Stimulated activated naive CD8-positive, alpha-beta T cell treated with anti-CD3 and anti-CD28 coated beads, Interleukin-15, amount 100 ng/mL, for 72 hours (primary cell): Measurements from ENCODE around the gene TUSC2.

Experiments used
- ATAC-seq: fragments of 150-1000 bp; cut with Tn5 transposase; 2 replicates; pipeline ENCODE4 v1.10.0; 2021; ENCODE audit warnings: mild to moderate bottlenecking, moderate library complexity
- DNase-seq, 2 donors: peaks; one replicate each; pipeline ENCODE4 v3.0.0; 2021 to 2022
- H3K27ac Mint-ChIP-seq, 2 donors: one replicate each; pipeline ENCODE4 v1.8.0; 2022; ENCODE audit warnings: mild to moderate bottlenecking in 2 of 2, mixed read lengths in 2 of 2, moderate library complexity in 2 of 2
- H3K27me3 Mint-ChIP-seq: one replicate; pipeline ENCODE4 v1.8.0; 2022; ENCODE audit warnings: mixed read lengths
- H3K4me1 Mint-ChIP-seq: one replicate; pipeline ENCODE4 v1.8.0; 2022; ENCODE audit warnings: mild to moderate bottlenecking, mixed read lengths
- H3K4me3 Mint-ChIP-seq, 2 donors: one replicate each; pipeline ENCODE4 v1.8.0; 2022; ENCODE audit warnings: mild to moderate bottlenecking in 2 of 2, mixed read lengths in 2 of 2, moderate library complexity in 1 of 2
- H3K9me3 Mint-ChIP-seq, 2 donors: one replicate each; pipeline ENCODE4 v1.8.0; 2022; ENCODE audit warnings: mixed read lengths in 2 of 2

The TUSC2 gene

DNA sequence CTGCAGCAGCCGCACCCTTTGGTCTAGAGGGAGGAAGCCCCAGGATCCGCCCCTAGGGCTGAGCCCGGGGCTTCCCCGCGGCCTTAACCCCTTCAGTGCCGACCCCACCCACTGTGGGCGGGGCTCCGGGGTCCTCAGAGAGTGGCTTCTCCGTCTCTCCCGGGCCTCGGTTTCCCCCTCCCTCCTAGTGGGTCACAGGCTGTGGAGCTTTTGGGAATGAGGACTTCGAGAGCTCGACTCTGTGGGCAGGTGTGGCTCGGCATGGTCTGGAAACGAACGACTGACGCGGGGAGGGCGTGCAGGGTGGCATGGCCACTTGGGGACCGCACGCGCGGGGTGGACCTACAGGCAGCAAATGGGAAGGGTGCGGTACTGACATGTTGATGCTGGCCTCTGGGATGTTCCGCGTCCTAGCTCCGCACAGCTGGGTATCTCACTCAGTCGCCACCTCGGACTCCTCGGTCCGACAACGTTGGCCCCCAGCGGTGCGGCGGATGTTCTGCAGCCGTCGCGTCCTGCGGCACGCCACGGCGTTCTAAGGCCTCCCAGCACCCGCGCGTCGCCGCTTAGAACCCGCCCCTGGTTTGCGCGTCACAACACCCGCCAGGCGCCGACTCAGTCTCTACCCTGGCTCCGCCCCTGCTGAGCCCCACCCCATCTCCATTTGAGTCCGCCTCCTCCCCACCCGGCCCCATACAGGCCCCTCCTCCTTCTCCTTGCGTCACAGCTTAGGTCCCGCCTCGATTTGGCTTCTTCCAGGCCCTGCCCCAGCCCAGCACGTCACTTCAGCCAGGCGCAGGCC, 29.0 kb downstream of the TUSC2 start, which contains the start of the genes HYAL3 and NAA80:
HYAL3 (minus strand) TSS at position 570 of the 802 bp plus-strand sequence. CDS start 3,803 bp downstream, outside the sequence.
NAA80 (minus strand) TSS at position 570 of the 802 bp plus-strand sequence. CDS start 1,942 bp downstream, outside the sequence.
- Mint-ChIP-seq H3K4me1 (peaks cover 41% of the 10 kb centered on the region), H3K27me3 (no peaks in the 10 kb centered on the region), H3K9me3 (no peaks in the 10 kb centered on the region), H3K27ac (peak within 1 kb of the TSS; percentile 97 to 99), H3K4me3 (peak within 1 kb of the TSS; percentile 91 to 99)
- DNase-seq (peak; percentile 99), ATAC-seq (peak; percentile 91)

- DNase-seq: no peak
- peak overlapping the region in 1 of 2 donors; percentile 52 for H3K27ac Mint-ChIP-seq
Observed at GRCh38 chr3:50297896-50298725, 29.9 kb downstream of the TUSC2 start.

DNA sequence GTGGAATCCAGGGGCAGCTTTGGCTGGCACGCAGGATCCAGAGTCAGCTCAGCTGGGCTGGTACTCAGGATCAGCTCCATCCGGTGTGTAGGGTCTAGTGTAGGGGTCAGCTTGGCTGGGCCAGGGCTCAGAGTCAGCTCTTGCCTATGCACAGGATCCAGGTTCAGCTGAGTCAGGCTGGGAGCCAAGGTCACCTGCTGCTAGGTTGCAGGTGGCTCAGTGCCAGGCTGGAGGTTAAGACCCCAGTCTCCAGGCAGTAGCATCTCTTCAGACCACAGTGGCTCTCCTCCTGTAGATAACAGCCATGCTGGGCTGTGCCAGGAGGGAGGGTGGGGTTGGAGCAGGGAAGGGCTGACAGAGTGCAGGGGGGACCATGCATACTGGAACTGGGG, 30.6 kb downstream of the TUSC2 start:
- H3K4me3 Mint-ChIP-seq: no peak overlapping the region
- H3K27ac Mint-ChIP-seq: no peak overlapping the region
- peaks cover 47% of the 10 kb centered on the region for H3K4me1 Mint-ChIP-seq
- no peak for DNase-seq
- H3K9me3 Mint-ChIP-seq: no peaks in the 10 kb centered on the region
- ATAC-seq: no peak
- H3K27me3 Mint-ChIP-seq: no peaks in the 10 kb centered on the region

More at GRCh38 chr3:50297896-50298725, 29.9 kb downstream of the TUSC2 start:
- Mint-ChIP-seq H3K4me1 (peaks cover 45% of the 10 kb centered on the region), H3K27me3 (no peaks in the 10 kb centered on the region), H3K4me3 (peak overlapping the region; percentile 91 to 99), H3K9me3 (no peaks in the 10 kb centered on the region)
- no peak for ATAC-seq

GRCh38 chr3:50296721-50297383, 31.2 kb downstream of the TUSC2 start:
- Mint-ChIP-seq H3K9me3 (no peaks in the 10 kb centered on the region), H3K4me3 (no peak overlapping the region), H3K4me1 (peaks cover 48% of the 10 kb centered on the region), H3K27ac (peak overlapping the region in 1 of 2 donors; percentile 50), H3K27me3 (no peaks in the 10 kb centered on the region)
- ATAC-seq (no peak), DNase-seq (no peak)

DNA sequence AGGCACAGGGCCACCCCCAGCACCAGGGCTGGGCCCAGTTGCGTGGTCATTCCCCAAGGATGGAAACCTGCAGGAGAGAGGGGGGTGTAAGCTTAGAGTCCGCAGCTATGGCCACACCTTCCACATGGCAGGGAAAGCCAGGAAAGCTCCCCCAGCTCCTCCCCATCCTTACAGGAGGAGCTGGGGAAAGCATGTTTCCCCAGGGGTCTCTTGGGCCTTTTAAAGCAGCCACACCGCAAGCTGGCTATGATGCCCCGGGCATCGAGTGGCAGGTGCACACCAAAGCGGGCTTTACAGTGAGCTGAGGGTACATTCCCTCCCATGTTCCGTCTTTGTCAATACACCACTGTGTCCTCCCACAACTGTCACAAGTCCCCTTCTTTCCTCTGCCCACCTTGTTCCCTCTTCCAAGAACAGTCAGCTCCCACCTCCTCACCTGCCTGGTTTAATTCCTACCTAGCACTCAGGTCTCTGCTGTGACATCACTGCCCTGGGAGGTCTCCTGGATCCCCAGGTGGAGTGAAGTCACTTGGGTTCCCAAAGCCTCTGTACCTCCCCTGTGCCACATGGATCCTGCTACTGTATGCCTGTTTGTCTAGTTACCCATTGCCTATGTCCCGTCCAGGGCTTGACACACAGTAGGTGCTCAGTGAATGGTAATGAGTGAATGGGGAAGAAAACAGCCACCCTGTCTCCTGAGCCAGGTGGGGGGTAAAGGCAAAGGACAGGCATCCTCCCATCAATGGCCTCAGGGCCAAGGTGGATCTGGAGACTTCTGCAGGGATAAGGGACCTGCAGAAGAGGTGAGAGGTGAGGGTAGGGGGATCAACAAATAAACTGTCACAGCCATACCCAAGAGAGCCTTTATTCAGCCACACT, 32.2 kb downstream of the TUSC2 start:
- Mint-ChIP-seq H3K4me3 (no peak overlapping the region), H3K27me3 (no peaks in the 10 kb centered on the region), H3K9me3 (no peaks in the 10 kb centered on the region), H3K4me1 (peaks cover 55% of the 10 kb centered on the region), H3K27ac (peak overlapping the region in 1 of 2 donors; percentile 84)
- ATAC-seq (no peak), DNase-seq (no peak)

GRCh38 chr3:50294492-50295403, 33.3 kb downstream of the TUSC2 start:
- no peak overlapping the region for H3K4me3 Mint-ChIP-seq
- H3K9me3 Mint-ChIP-seq: no peaks in the 10 kb centered on the region
- no peak overlapping the region for H3K27ac Mint-ChIP-seq
- peaks cover 55% of the 10 kb centered on the region for H3K4me1 Mint-ChIP-seq
- no peaks in the 10 kb centered on the region for H3K27me3 Mint-ChIP-seq
- ATAC-seq: no peak
- no peak for DNase-seq

DNA sequence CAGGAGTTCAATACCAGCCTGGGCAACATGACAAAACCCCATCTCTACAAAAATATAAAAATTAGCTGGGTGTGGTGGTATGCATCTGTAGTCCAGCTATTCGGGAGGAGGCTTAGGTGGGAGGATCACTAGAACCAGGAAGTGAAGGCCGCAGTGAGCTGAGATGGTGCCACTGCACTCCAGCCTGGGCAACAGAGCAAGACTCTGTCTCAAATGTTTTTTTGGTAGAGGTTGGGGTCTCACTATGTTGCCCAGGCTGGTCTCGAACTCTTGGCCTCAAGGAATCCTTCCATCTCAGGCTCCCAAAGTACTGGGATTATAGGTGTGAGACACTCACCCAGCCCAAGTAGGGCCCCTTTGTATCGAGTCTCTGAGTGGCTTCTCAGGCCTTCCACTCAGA, 33.9 kb downstream of the TUSC2 start:
- Mint-ChIP-seq H3K4me1 (peaks cover 60% of the 10 kb centered on the region), H3K27ac (no peak overlapping the region)
- no peak for ATAC-seq

GRCh38 chr3:50293079-50293801, 34.8 kb downstream of the TUSC2 start:
- peak overlapping the region; percentile 98 for H3K27ac Mint-ChIP-seq
- DNase-seq: no peak
- peak overlapping the region; percentile 95 to 99 for H3K4me3 Mint-ChIP-seq
- H3K27me3 Mint-ChIP-seq: no peaks in the 10 kb centered on the region
- peaks cover 64% of the 10 kb centered on the region for H3K4me1 Mint-ChIP-seq
- ATAC-seq: no peak
- H3K9me3 Mint-ChIP-seq: no peaks in the 10 kb centered on the region

More for the DNA sequence above, 33.9 kb downstream of the TUSC2 start:
- Mint-ChIP-seq H3K4me3 (no peak overlapping the region), H3K27me3 (no peaks in the 10 kb centered on the region), H3K9me3 (no peaks in the 10 kb centered on the region)
- no peak for DNase-seq

- H3K27ac Mint-ChIP-seq: peak within 1 kb of the TSS; percentile 98
- ATAC-seq (peak; percentile 98), DNase-seq (peak; percentile 94 to 97)
- H3K9me3 Mint-ChIP-seq: no peaks in the 10 kb centered on the region
- peaks cover 57% of the 10 kb centered on the region for H3K4me1 Mint-ChIP-seq
- peak within 1 kb of the TSS; percentile 95 to 99 for H3K4me3 Mint-ChIP-seq
- H3K27me3 Mint-ChIP-seq: no peaks in the 10 kb centered on the region
Observed at GRCh38 chr3:50292159-50293078, 35.6 kb downstream of the TUSC2 start, which contains the start of gene IFRD2. Gene IFRD2 (minus strand): TSS chr3:50292429. CDS start chr3:50292274, 155 bp downstream.

- H3K4me3 Mint-ChIP-seq: peak overlapping the region in 1 of 2 donors; percentile 95
- no peaks in the 10 kb centered on the region for H3K27me3 Mint-ChIP-seq
- peaks cover 49% of the 10 kb centered on the region for H3K4me1 Mint-ChIP-seq
- no peak overlapping the region for H3K27ac Mint-ChIP-seq
- no peaks in the 10 kb centered on the region for H3K9me3 Mint-ChIP-seq
- no peak for DNase-seq
- no peak for ATAC-seq
Observed at GRCh38 chr3:50290161-50290641, 37.8 kb downstream of the TUSC2 start.

GRCh38 chr3:50289130-50289529, 38.9 kb downstream of the TUSC2 start:
- Mint-ChIP-seq H3K27ac (no peak overlapping the region), H3K4me3 (no peak overlapping the region), H3K27me3 (no peaks in the 10 kb centered on the region), H3K9me3 (no peaks in the 10 kb centered on the region), H3K4me1 (peaks cover 49% of the 10 kb centered on the region)
- ATAC-seq (no peak), DNase-seq (no peak)

GRCh38 chr3:50288387-50289007, 39.5 kb downstream of the TUSC2 start:
- H3K27me3 Mint-ChIP-seq: no peaks in the 10 kb centered on the region
- H3K27ac Mint-ChIP-seq: no peak overlapping the region
- no peaks in the 10 kb centered on the region for H3K9me3 Mint-ChIP-seq
- ATAC-seq (no peak), DNase-seq (no peak)
- no peak overlapping the region for H3K4me3 Mint-ChIP-seq
- peaks cover 49% of the 10 kb centered on the region for H3K4me1 Mint-ChIP-seq
